Cardiac muscle cell (in vitro differentiated cells and primary cell): ENCODE data around the gene ATP6V0D1. TPM values are rescaled to one million over a fixed set of nuclear protein-coding genes. Genes with fewer than 3 reads are reported as not detected.

Experiments used
- DNase-seq, 2 donors: peaks; one replicate each; pipeline versions ENCODE4 v3.0.0 to v3.0.0-alpha.2; 2010 to 2017; ENCODE audit warnings: low read depth in 1 of 2, low spot score in 1 of 2
- H3K27ac ChIP-seq: fragments of 200-600 bp; sonication (generic); 2 replicates; pipeline ENCODE4 v1.5.1; 2016
- H3K27me3 ChIP-seq: fragments of 200-600 bp; sonication (generic); 2 replicates; pipeline ENCODE4 v1.6.0; 2016; ENCODE audit warnings: control low read depth
- H3K36me3 ChIP-seq: fragments of 200-600 bp; sonication (generic); 2 replicates; pipeline ENCODE4 v1.5.1; 2016; ENCODE audit warnings: control low read depth
- H3K4me1 ChIP-seq: fragments of 200-600 bp; sonication (generic); 2 replicates; pipeline ENCODE4 v1.8.1; 2017; ENCODE audit warnings: low read depth, mild to moderate bottlenecking, mixed run types
- H3K4me3 ChIP-seq: fragments of 200-600 bp; sonication (generic); 2 replicates; pipeline ENCODE4 v1.5.1; 2016; ENCODE audit warnings: mild to moderate bottlenecking
- H3K9me3 ChIP-seq: fragments of 200-600 bp; sonication (generic); 2 replicates; pipeline ENCODE4 v1.5.1; 2017; ENCODE audit warnings: low read depth, mild to moderate bottlenecking, control low read depth
- CTCF ChIP-seq: IDR thresholded peaks from 2 replicates; pipeline ENCODE4 v1.5.1; 2012; ENCODE audit warnings: low read depth, mild to moderate bottlenecking, low read length
- polyA plus RNA-seq: library from polyadenylated mRNA; unstranded; fragments of >200 nt; fragmentation: Nextera tagmentation; extraction: Ambion mirVana; gene quantifications from 2 replicates; pipeline ENCODE4 v1.2.1, GENCODE V29; 2016
- total RNA-seq: library from RNA; depleted of rRNA; stranded (reverse); fragments of >200 nt; gene quantifications from 2 replicates; pipeline ENCODE4 v1.2.3, GENCODE V29; 2016

The ATP6V0D1 gene
- total and polyA plus RNA-seq, 2 experiments from 2014 or later: 74.5 to 203 TPM

GRCh38 chr16:67482233-67482924 is 1.4 kb upstream of the ATP6V0D1 start:
- Histone ChIP-seq H3K27ac (no peak overlapping the region), H3K4me3 (no peak overlapping the region), H3K27me3 (no peaks in the 10 kb centered on the region), H3K4me1 (peaks cover 15% of the 10 kb centered on the region), H3K36me3 (no peaks in the 10 kb centered on the region), H3K9me3 (no peaks in the 10 kb centered on the region)
- no peak for DNase-seq
- TF ChIP-seq CTCF: no peak

DNA sequence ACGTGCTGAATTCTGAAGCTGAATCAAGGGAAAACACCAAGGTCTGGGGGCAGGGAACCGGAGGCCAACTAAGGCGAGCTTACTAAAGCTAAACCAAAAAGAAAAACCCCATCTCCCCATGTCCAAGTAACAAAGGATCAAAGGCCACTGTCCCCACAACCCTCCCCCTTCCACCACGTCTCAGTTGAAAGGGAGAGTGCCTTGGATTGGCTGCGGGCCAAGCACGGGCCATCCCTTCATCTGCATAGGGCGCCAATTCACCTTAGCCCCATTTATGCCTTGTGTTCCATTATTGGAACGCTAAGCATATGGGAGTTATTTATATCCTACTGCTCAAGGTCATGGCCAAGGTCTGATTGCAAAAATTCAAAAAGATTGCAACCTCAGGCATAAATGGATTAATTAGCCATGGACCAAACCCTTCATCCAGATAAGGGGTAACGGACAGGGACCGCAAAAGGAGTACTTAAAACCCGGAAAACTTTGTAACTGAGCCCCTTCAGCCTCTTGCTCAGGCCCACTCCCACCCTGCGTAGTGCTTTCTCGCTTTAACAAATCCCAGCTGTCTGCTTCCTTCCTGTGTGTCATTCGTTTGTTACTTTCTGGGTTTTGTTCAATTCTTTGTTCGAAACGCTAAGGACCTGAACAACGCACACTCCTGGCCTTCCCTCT is 740 bp upstream of the ATP6V0D1 start:
- Histone ChIP-seq H3K27me3 (no peaks in the 10 kb centered on the region), H3K36me3 (no peaks in the 10 kb centered on the region), H3K4me1 (peaks cover 15% of the 10 kb centered on the region), H3K9me3 (no peaks in the 10 kb centered on the region), H3K4me3 (peak overlapping the region; percentile 11), H3K27ac (peak overlapping the region; percentile 50)
- no peak for TF ChIP-seq CTCF
- DNase-seq: peak in 1 of 2 donors; percentile 45

DNA sequence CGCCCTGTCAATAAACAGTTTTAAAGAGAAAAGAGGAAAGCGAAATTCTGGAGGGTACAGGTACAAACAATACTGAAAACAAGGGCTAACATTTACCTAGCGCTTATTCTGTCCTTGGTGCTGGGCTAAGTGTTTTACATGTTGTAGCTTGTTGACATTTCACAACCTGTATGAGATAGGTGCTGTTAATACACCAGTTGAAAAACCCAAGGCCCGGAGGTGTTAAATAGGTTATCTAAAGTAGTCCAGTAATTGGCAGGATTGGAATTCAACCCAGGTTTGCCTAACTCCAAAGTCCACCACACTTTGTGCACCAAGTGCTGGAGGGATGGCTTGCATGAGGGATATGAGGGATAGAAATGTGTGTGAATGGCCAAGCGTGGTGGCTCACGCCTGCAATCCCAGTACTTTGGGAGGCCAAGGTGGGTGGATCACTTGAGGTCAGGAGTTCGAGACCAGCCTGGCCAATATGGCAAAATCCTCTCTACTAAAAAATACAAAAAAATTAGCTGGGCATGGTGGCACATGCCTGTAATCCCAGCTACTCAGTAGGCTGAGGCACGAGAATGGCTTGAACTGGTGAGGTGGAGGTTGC is 2.9 kb downstream of the ATP6V0D1 start:
- no peak for TF ChIP-seq CTCF
- no peak for DNase-seq
- Histone ChIP-seq H3K36me3 (no peaks in the 10 kb centered on the region), H3K27ac (no peak overlapping the region), H3K9me3 (no peaks in the 10 kb centered on the region), H3K27me3 (no peaks in the 10 kb centered on the region), H3K4me1 (peaks cover 19% of the 10 kb centered on the region), H3K4me3 (no peak overlapping the region)

- H3K9me3 ChIP-seq: no peaks in the 10 kb centered on the region
- H3K36me3 ChIP-seq: no peaks in the 10 kb centered on the region
- H3K27ac ChIP-seq: peak overlapping the region; percentile 69
- no peaks in the 10 kb centered on the region for H3K27me3 ChIP-seq
- no peak for TF ChIP-seq CTCF
- no peak overlapping the region for H3K4me3 ChIP-seq
- DNase-seq: no peak
- H3K4me1 ChIP-seq: peaks cover 12% of the 10 kb centered on the region
Measured at GRCh38 chr16:67474551-67475455, 6.2 kb downstream of the ATP6V0D1 start.

- DNase-seq: no peak
- H3K27ac ChIP-seq: no peak overlapping the region
- H3K4me3 ChIP-seq: no peak overlapping the region
- no peaks in the 10 kb centered on the region for H3K9me3 ChIP-seq
- H3K27me3 ChIP-seq: no peaks in the 10 kb centered on the region
- no peaks in the 10 kb centered on the region for H3K36me3 ChIP-seq
- H3K4me1 ChIP-seq: peaks cover 8% of the 10 kb centered on the region
- no peak for TF ChIP-seq CTCF
Measured at GRCh38 chr16:67471758-67472384, 9.1 kb downstream of the ATP6V0D1 start.
